GM12878 (cell line): ENCODE data around the gene UMPS.

Experiments used
- CBFB ChIP-seq: IDR thresholded peaks from 2 replicates; pipeline ENCODE4 v1.6.1; 2016; ENCODE audit warnings: antibody characterized with exemption, low read depth
- CHD1 ChIP-seq: IDR thresholded peaks from 2 replicates; pipeline ENCODE4 v1.6.1; 2012; ENCODE audit warnings: low read depth, low read length, improper control_type of control experiment
- FOS ChIP-seq: IDR thresholded peaks from 3 replicates; pipeline ENCODE4 v1.6.1; 2011; ENCODE audit warnings: borderline replicate concordance; ENCODE audit not compliant: insufficient read length; ENCODE audit errors: extremely low read depth
- FOXK2 ChIP-seq: fragments of 450-650 bp; IDR thresholded peaks from 2 replicates; pipeline ENCODE4 v1.6.1; 2017; ENCODE audit warnings: mild to moderate bottlenecking, moderate library complexity
- MLLT1 ChIP-seq: fragments of 450-650 bp; IDR thresholded peaks from 2 replicates; pipeline ENCODE4 v1.6.1; 2016; ENCODE audit warnings: mild to moderate bottlenecking
- MXI1 ChIP-seq: fragments of 150-350 bp; IDR thresholded peaks from 2 replicates; pipeline ENCODE4 v1.6.1; 2011; ENCODE audit warnings: low read depth, mild to moderate bottlenecking, inconsistent platforms, low read length, improper control_type of control experiment
- POLR2A ChIP-seq: IDR thresholded peaks from 2 replicates; pipeline ENCODE4 v1.6.1; 2011; ENCODE audit warnings: low read depth, mild to moderate bottlenecking, low read length
- POLR2AphosphoS5 ChIP-seq: IDR thresholded peaks from 2 replicates; pipeline ENCODE4 v1.6.1; 2011; ENCODE audit warnings: mild to moderate bottlenecking, low read length, inconsistent platforms
- TAF1 ChIP-seq: IDR thresholded peaks from 2 replicates; pipeline ENCODE4 v1.6.1; 2011; ENCODE audit warnings: mild to moderate bottlenecking, low read depth, low read length, borderline replicate concordance
- YY1 ChIP-seq: IDR thresholded peaks from 2 replicates; pipeline ENCODE4 v1.6.1; 2011; ENCODE audit warnings: low read depth, mild to moderate bottlenecking, low read length
- TF ChIP-seq, protein P1 (sequence below), 3 experiments: IDR thresholded peaks in 2 of 3; conservative IDR thresholded peaks in 1 of 3; 2 replicates each; pipeline ENCODE4 v1.5.1; 2011; ENCODE audit warnings: low read depth in 3 of 3, low read length in 3 of 3, mild to moderate bottlenecking in 3 of 3, control low read depth in 2 of 3, moderate library complexity in 2 of 3, inconsistent platforms in 1 of 3, mixed read lengths in 1 of 3; ENCODE audit not compliant: control insufficient read depth in 2 of 3, insufficient read depth in 1 of 3; ENCODE audit errors: extremely low read depth in 1 of 3
- TF ChIP-seq, protein P2 (sequence below): IDR thresholded peaks from 2 replicates; pipeline ENCODE4 v1.6.1; 2011; ENCODE audit warnings: mild to moderate bottlenecking, low read depth, low read length, moderate library complexity; ENCODE audit not compliant: insufficient replicate concordance
- TF ChIP-seq, protein P3 (sequence below): IDR thresholded peaks from 2 replicates; pipeline ENCODE4 v1.6.1; 2012; ENCODE audit warnings: low read depth, low read length, improper control_type of control experiment

GRCh38 chr3:124747111-124747981, 17.1 kb downstream of the UMPS start:
- no peak for TF ChIP-seq YY1
- TF ChIP-seq, protein P1, sequence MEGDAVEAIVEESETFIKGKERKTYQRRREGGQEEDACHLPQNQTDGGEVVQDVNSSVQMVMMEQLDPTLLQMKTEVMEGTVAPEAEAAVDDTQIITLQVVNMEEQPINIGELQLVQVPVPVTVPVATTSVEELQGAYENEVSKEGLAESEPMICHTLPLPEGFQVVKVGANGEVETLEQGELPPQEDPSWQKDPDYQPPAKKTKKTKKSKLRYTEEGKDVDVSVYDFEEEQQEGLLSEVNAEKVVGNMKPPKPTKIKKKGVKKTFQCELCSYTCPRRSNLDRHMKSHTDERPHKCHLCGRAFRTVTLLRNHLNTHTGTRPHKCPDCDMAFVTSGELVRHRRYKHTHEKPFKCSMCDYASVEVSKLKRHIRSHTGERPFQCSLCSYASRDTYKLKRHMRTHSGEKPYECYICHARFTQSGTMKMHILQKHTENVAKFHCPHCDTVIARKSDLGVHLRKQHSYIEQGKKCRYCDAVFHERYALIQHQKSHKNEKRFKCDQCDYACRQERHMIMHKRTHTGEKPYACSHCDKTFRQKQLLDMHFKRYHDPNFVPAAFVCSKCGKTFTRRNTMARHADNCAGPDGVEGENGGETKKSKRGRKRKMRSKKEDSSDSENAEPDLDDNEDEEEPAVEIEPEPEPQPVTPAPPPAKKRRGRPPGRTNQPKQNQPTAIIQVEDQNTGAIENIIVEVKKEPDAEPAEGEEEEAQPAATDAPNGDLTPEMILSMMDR (IDR thresholded peaks at IDR 0.05 in 2 of 3, conservative IDR thresholded peaks at IDR 0.05 in 1 of 3; ENCODE audit: control insufficient read depth in 2 of 3, extremely low read depth in 1 of 3, insufficient read depth in 1 of 3, low read depth in 3 of 3, low read length in 3 of 3): no peak
- no peak for TF ChIP-seq CBFB
- TF ChIP-seq, protein P2, sequence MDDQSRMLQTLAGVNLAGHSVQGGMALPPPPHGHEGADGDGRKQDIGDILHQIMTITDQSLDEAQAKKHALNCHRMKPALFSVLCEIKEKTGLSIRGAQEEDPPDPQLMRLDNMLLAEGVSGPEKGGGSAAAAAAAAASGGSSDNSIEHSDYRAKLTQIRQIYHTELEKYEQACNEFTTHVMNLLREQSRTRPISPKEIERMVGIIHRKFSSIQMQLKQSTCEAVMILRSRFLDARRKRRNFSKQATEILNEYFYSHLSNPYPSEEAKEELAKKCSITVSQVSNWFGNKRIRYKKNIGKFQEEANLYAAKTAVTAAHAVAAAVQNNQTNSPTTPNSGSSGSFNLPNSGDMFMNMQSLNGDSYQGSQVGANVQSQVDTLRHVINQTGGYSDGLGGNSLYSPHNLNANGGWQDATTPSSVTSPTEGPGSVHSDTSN: no peak
- no peak for TF ChIP-seq FOS
- TF ChIP-seq FOXK2: no peak
- TF ChIP-seq, protein P3, sequence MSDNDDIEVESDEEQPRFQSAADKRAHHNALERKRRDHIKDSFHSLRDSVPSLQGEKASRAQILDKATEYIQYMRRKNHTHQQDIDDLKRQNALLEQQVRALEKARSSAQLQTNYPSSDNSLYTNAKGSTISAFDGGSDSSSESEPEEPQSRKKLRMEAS: no peak
- no peak for TF ChIP-seq MXI1
- no peak for TF ChIP-seq POLR2AphosphoS5
- TF ChIP-seq POLR2A: peak; percentile 16; the same call in 1 of the 2 replicates
- TF ChIP-seq TAF1: no peak
- no peak for TF ChIP-seq MLLT1
- no peak for TF ChIP-seq CHD1
